IgD-negative memory B cell (primary cell): Measurements from ENCODE around the gene CIB1. TPM values are rescaled to one million over a fixed set of nuclear protein-coding genes. Genes with fewer than 3 reads are reported as not detected.

Experiments
- H3K27ac Mint-ChIP-seq, 3 donors: one replicate each; pipeline ENCODE4 v1.8.0; 2020 to 2022; ENCODE audit warnings: mild to moderate bottlenecking in 3 of 3, mixed read lengths in 3 of 3, moderate library complexity in 1 of 3
- H3K27me3 Mint-ChIP-seq: one replicate; pipeline ENCODE4 v1.8.0; 2021; ENCODE audit warnings: mixed read lengths
- H3K36me3 Mint-ChIP-seq: one replicate; pipeline ENCODE4 v1.8.0; 2020; ENCODE audit warnings: mild to moderate bottlenecking, mixed read lengths
- H3K4me1 Mint-ChIP-seq, 3 donors: one replicate each; pipeline ENCODE4 v1.8.0; 2020 to 2022; ENCODE audit warnings: mixed read lengths in 3 of 3, mild to moderate bottlenecking in 1 of 3
- H3K4me3 Mint-ChIP-seq, 4 donors: one replicate each; pipeline ENCODE4 v1.8.0; 2020 to 2022; ENCODE audit warnings: mild to moderate bottlenecking in 4 of 4, mixed read lengths in 4 of 4, moderate library complexity in 3 of 4
- H3K9me3 Mint-ChIP-seq, 3 donors: one replicate each; pipeline ENCODE4 v1.8.0; 2020 to 2021; ENCODE audit warnings: mixed read lengths in 3 of 3, mild to moderate bottlenecking in 1 of 3
- polyA plus RNA-seq: library from polyadenylated mRNA; unstranded; fragments of 300-500 nt; fragmentation: Illumina TruSeq; gene quantifications from one replicate; pipeline ENCODE4 v1.2.3, GENCODE V29; 2021

The CIB1 gene
- polyA plus RNA-seq, 1 donor from 2014 or later = 304 TPM

DNA sequence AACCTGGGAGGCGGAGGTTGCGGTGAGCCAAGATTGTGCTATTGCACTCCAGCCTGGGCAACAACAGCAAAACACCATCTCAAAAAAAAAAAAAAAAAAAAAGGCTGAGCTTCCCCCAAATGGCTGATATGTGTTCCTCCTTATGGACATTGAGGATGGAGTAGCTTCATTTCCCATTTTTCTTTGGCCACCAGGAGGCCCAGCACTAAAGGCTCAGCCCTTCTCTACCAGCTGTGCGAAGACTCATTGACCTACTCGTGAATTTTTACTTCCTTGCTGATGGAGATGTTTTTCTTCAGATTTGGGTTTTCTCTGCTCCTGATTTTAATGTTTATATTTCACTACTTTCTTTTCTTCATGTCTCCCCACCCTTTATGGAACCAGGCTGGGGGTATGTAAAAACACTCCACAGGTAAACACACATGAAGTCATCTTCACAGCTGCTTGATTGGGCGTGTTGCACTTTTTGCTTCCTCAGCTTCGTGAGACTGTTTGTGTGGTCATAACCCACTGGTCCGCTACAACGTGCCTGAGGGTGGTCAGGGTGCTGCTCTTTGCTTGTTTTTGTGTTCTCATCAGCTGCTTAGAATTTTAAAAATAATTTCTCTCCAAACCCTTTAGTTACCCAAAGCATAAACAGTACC lies 19.1 kb downstream of the CIB1 start:
- H3K9me3 Mint-ChIP-seq = no peaks in the 10 kb centered on the region
- peaks cover 2% of the 10 kb centered on the region for H3K27me3 Mint-ChIP-seq
- H3K4me1 Mint-ChIP-seq = peaks cover 45 to 75% (median 68%) of the 10 kb centered on the region in 3 donors
- H3K36me3 Mint-ChIP-seq = peaks cover 29% of the 10 kb centered on the region
- peak overlapping the region; percentile 67 to 92 (median 80) for H3K4me3 Mint-ChIP-seq
- H3K27ac Mint-ChIP-seq = peak overlapping the region; percentile 90 to 97 (median 95)

DNA sequence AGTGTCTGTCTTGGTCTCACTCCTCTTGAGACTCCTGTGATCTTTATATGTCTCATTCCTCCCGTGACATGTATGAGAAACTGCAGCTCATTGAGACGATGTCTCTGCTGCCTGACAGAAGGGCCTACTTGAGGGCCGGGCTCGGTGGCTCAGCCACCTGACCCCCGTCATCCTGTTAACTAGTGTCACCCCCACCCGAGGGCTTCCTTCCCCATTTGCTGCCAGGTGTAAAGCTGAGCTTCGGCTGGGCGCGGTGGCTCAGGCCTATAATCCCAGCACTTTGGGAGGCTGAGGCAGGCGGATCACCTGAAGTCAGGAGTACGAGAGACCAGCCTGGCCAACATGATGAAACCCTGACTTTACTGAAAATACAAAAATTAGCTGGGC lies 19.9 kb downstream of the CIB1 start:
- peak overlapping the region; percentile 90 to 97 (median 95) for H3K27ac Mint-ChIP-seq
- peaks cover 40 to 74% (median 70%) of the 10 kb centered on the region in 3 donors for H3K4me1 Mint-ChIP-seq
- H3K4me3 Mint-ChIP-seq = peak overlapping the region; percentile 76 to 92 (median 84)
- no peaks in the 10 kb centered on the region for H3K9me3 Mint-ChIP-seq
- peaks cover 29% of the 10 kb centered on the region for H3K36me3 Mint-ChIP-seq
- peaks cover 2% of the 10 kb centered on the region for H3K27me3 Mint-ChIP-seq

DNA sequence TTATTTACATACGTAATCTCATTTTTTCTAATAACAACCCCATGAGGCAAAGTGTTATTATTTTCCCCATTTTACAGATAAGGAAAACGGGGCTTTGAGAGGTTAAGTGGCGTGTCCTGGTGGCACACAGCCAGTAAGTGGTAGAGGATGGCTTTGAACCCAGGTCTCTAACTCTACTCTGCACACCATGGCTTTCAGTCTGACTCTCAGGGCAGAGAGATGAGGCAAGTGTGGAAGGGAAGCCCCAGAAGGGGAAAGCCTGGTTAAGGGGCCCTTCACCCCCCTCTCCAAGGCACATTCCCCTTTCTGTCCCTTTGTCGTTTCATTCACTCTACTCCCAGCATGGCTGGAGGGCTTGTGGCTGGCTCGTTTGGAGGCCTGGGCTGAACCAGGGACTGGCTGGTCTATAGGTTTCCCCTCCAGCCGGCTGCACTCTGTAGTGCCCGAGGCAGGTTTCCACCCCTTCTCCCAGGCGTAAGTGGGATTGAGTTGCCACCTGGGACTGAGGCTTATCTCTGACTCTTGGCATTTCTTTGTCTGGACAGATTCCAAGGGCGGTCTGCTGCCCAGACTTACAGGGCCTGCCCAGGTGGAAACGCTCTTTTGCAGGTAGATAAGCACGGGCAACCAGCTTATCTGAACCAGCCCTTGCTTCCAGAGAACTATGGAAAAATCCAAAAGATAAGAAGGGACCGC lies 20.5 kb downstream of the CIB1 start:
- peaks cover 24% of the 10 kb centered on the region for H3K36me3 Mint-ChIP-seq

DNA sequence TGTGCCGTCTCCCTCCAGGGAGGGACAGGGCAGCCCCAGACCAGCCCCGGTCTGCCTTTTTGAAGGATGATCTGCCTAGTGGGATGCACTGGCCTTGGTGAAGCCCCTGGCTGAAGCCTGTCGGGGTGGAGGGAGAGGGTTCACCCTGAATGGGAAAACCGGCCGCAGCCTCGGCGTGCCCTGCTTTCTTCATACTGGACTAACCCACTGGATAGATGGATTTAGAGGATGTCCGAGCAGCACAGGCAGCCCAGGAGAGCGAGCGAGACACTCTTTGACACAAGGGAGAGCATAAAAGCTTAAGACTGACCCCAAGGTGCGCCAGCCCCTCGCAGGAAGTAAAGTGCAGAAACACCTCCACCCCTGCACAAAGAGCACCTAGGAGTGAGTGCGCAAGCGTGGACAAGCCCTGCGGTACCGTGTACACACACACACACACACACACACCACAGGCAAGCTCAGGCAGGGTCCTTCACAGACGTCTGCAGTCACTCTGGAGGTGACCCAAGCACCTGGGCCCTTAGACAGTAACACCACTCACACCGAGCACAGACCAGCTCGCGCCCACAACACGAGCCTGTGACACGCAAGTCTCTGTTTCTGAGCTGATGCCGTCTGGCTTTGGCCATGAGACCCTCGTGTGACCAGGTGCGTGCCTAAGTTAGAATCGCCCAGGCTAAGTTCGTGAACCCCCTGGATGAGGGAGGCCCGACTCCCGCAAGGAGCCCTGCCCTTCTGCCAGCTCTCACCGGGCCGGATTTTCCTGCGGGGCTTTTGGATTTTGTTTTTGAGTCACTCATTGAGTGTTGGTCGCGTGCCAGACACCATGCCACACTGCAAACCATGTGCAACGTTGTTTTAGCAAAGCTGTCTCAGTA lies 21.3 kb downstream of the CIB1 start:
- Mint-ChIP-seq H3K36me3 (peaks cover 24% of the 10 kb centered on the region), H3K9me3 (no peaks in the 10 kb centered on the region), H3K4me1 (peaks cover 38 to 77% (median 69%) of the 10 kb centered on the region in 3 donors), H3K27me3 (peaks cover 2% of the 10 kb centered on the region), H3K4me3 (peak overlapping the region; percentile 17 to 76 (median 56)), H3K27ac (peak overlapping the region; percentile 90 to 97 (median 92))

More for the DNA sequence above, 20.5 kb downstream of the CIB1 start:
- no peaks in the 10 kb centered on the region for H3K9me3 Mint-ChIP-seq
- peaks cover 2% of the 10 kb centered on the region for H3K27me3 Mint-ChIP-seq
- peaks cover 36 to 75% (median 73%) of the 10 kb centered on the region in 3 donors for H3K4me1 Mint-ChIP-seq
- H3K27ac Mint-ChIP-seq = peak overlapping the region; percentile 90 to 97 (median 95)
- H3K4me3 Mint-ChIP-seq = peak overlapping the region; percentile 76 to 92 (median 84)

DNA sequence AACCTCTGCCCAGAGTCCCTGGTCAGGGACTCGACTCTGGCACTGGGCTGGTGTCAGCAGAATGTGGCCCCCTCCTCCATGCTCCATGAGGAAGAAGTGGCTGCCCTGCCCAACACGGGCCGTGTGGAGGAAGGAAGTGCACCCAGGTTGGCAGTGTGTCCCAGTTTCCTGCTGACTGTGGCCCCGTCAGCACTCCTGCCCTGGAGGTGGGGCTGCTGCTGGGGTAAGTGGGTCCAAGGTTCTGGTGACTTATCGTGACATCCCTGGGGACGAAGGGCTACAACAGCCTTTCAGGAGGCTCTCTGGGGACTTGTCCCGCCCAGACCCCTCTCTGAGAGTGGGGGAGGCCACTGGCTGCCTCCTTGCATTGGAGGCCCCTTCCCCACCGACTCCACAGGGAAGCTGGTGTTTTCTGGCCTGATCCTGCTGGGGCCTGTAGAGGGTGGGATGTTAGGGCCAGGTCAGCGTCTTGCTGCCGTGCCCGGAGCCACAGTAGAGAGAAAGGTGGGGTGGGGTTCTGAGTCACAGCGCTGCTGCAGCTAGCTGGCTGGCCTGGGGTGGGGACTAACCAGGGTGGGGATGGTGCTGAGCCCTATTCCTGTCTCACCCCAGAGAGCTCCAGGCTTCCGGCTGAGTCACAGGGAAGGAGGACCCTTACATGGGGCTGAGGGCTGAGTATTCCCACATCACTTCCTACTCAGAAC lies 22.1 kb downstream of the CIB1 start:
- Mint-ChIP-seq H3K4me3 (peak overlapping the region; percentile 44 to 89 (median 79)), H3K27ac (peak overlapping the region; percentile 90 to 97 (median 92))

DNA sequence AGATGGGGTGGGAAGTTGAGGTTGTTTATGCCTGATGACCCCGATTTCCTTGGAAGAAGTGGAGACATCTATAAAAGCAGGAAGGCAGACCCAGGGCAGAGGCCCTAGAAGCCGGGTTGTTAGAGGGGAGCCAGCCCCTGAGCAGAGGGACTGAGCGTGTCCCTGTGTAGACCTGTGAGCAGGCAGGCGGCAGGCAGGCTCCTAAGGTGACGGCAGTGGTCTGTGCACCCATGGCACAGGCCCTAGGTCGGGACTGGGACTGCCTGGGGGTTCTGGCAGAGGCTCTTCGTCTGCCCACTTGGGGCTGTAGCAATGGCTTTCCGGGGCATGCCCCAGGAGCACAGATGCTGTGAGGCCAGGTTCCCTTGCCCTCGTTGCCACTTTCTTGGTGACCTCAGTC lies 22.7 kb downstream of the CIB1 start:
- peaks cover 2% of the 10 kb centered on the region for H3K27me3 Mint-ChIP-seq
- H3K27ac Mint-ChIP-seq = peak overlapping the region; percentile 85 to 92 (median 90)
- peak overlapping the region; percentile 44 to 89 (median 79) for H3K4me3 Mint-ChIP-seq

More for the DNA sequence above, 22.1 kb downstream of the CIB1 start:
- Mint-ChIP-seq H3K4me1 (peaks cover 46 to 78% (median 69%) of the 10 kb centered on the region in 3 donors), H3K9me3 (no peaks in the 10 kb centered on the region), H3K27me3 (peaks cover 2% of the 10 kb centered on the region), H3K36me3 (peaks cover 18% of the 10 kb centered on the region)

DNA sequence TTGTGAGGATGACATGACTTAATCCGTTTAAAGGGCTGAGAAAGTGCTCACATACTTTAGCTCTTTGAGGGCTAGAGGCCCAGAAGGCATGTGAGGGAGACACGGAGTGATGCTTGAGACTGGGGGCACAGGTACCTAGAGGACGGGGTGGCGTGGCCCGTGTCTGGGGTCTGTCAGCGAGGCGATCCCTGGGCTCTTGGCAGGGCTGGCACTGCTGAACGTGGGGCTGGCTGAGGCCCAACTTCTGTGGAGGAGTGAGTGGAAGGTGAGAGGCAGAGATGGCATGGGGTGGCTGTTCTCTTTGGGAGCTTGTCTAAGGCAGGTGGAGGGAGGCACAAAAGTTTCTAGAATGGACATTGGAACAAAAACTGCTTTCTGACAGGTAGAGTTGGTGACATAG lies 23.1 kb downstream of the CIB1 start:
- Mint-ChIP-seq H3K27me3 (peaks cover 2% of the 10 kb centered on the region), H3K4me1 (peaks cover 48 to 81% (median 72%) of the 10 kb centered on the region in 3 donors), H3K36me3 (peaks cover 18% of the 10 kb centered on the region), H3K4me3 (peak overlapping the region; percentile 44 to 89 (median 84)), H3K9me3 (no peaks in the 10 kb centered on the region), H3K27ac (peak overlapping the region; percentile 85 to 92 (median 90))

More for the DNA sequence above, 22.7 kb downstream of the CIB1 start:
- Mint-ChIP-seq H3K36me3 (peaks cover 18% of the 10 kb centered on the region), H3K4me1 (peaks cover 45 to 78% (median 67%) of the 10 kb centered on the region in 3 donors), H3K9me3 (no peaks in the 10 kb centered on the region)

DNA sequence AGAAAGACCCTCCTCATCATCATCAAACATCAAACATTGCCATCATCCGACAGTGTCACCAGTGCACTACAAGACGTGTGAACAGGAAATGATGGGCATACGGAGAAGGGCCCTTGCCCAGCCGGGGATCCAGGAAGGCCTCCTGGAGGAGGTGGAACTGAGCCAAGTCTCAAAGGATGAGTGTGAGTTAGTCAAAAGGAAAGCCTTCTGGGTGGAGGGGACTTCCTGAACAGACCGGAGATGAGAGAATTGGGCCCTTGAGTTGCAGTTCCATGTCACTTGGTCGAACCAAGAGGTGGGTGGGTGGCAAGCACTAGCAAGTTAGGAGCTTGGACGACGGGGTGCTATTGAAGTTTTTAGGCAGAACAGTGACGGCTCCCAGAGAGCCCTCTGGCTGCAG lies 24.1 kb downstream of the CIB1 start:
- peak overlapping the region; percentile 85 to 95 (median 90) for H3K27ac Mint-ChIP-seq
- peaks cover 2% of the 10 kb centered on the region for H3K27me3 Mint-ChIP-seq
- H3K4me3 Mint-ChIP-seq = peak overlapping the region; percentile 60 to 89 (median 84)
- H3K9me3 Mint-ChIP-seq = no peaks in the 10 kb centered on the region
- H3K36me3 Mint-ChIP-seq = peaks cover 15% of the 10 kb centered on the region
- H3K4me1 Mint-ChIP-seq = peaks cover 54 to 84% (median 70%) of the 10 kb centered on the region in 3 donors

DNA sequence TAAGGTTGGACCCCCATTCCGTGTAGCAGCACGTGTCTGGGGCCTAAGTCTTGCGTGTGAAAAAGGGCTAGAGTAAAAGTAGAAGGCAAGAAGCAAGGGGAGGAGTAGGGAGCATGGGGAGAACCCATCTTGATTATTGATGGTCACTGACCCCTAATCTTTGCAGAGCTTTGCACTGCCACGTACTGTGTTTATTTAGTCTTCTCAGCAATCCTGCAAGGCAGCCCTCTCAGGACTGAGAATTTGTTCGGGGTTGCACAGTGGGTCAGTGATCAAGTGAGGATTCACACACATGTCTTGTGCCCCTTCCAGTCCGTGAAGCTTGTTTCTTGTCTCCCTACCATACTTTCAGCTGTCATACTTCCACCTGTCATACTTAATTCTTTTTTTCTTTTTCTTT lies 25.4 kb downstream of the CIB1 start:
- H3K27me3 Mint-ChIP-seq = no peaks in the 10 kb centered on the region
- H3K36me3 Mint-ChIP-seq = peaks cover 12% of the 10 kb centered on the region
- peaks cover 46 to 84% (median 69%) of the 10 kb centered on the region in 3 donors for H3K4me1 Mint-ChIP-seq
- peak overlapping the region; percentile 67 to 85 (median 68) for H3K27ac Mint-ChIP-seq
- H3K4me3 Mint-ChIP-seq = peak overlapping the region in 3 of 4 donors; percentile 23 to 89 (median 87)
- no peaks in the 10 kb centered on the region for H3K9me3 Mint-ChIP-seq

DNA sequence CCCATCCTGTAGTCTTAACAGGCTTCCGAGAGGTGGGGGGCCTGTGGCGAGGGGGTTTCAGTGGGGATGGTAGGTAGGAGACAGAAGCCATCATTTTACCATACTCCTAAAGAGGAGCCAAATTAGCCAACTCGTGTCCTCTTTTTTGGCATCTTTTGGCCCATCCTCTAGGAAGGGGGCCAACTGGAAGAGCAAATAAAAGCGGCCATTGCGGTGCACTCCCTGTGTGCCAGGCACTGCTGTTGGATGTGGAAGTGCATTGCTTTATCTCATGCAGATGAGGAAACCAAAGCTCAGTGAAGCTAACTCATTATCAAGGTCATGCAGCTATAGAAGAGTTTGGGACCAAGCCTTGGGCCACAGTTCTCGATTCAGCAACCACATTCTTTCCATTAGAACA lies 26.5 kb downstream of the CIB1 start:
- Mint-ChIP-seq H3K27me3 (no peaks in the 10 kb centered on the region), H3K4me3 (peak overlapping the region in 3 of 4 donors; percentile 60 to 95 (median 82)), H3K4me1 (peaks cover 52 to 84% (median 66%) of the 10 kb centered on the region in 3 donors)

DNA sequence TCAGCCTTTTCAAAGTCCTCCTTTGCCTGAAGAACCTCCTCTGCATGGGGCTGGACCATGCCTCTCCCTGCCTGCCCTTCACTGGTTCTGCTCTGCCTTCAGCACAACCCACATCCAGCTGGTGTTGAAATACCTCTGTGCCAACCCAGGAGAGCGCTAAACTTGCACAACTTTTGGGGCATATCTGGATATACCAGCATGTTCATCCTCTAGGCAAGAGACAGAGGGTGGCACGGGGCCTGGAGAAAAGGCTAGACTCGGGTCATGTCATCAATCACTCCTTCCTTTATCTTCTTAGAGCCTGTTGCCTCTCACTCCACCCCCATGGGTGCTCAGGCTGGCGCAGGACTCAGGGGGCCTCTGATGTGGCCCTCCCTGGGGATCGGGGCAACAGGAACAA lies 27.9 kb downstream of the CIB1 start:
- peaks cover 10% of the 10 kb centered on the region for H3K36me3 Mint-ChIP-seq

More for the DNA sequence above, 26.5 kb downstream of the CIB1 start:
- Mint-ChIP-seq H3K27ac (peak overlapping the region in 2 of 3 donors; percentile 79 to 82), H3K9me3 (no peaks in the 10 kb centered on the region), H3K36me3 (peaks cover 10% of the 10 kb centered on the region)

DNA sequence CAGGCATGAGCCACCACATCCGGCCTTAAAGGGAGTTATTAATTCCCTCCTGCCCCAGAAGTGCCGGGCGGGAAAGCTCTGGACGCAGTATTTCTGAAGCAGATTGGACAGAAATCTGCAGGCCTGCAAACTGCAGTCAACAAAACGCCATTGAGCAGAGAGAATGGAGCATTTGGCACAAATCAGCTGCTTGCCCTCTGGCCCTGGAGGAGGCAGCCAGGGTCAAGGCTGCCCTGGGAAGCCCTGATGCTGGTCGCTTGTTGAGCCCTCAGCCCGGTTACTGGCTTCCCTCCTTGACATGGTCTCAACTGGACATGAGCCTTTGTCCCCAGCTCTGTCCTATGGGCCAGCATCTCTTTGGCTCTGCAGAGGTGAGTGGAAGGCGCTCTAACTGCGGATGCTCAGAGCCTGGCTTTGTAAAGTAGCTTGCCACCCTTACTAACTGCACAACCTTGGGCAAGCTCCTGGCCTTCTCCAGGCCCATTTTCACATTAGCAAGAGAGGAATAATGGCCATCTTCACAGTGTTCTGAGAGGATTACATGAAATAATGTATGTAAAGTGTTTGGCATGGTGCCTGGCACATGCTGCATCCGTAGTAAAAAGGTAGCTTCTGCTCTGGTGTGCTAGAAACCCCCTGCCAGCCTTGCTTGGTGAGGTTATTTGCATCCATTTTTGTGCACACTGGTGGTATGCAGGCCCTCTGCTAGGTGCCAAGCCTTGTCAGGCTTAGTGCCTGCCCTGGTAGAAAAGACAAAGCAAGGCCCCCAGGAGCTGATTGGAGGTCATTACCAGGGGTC lies 28.5 kb downstream of the CIB1 start:
- Mint-ChIP-seq H3K9me3 (no peaks in the 10 kb centered on the region), H3K27ac (peak overlapping the region; percentile 53 to 79 (median 78)), H3K4me1 (peaks cover 50 to 70% (median 55%) of the 10 kb centered on the region in 3 donors), H3K4me3 (peak overlapping the region; percentile 25 to 95 (median 88)), H3K36me3 (peaks cover 10% of the 10 kb centered on the region), H3K27me3 (no peaks in the 10 kb centered on the region)

More for the DNA sequence above, 27.9 kb downstream of the CIB1 start:
- peak overlapping the region; percentile 33 to 79 (median 53) for H3K27ac Mint-ChIP-seq
- no peaks in the 10 kb centered on the region for H3K9me3 Mint-ChIP-seq
- H3K4me1 Mint-ChIP-seq = peaks cover 50 to 72% (median 62%) of the 10 kb centered on the region in 3 donors
- peak overlapping the region; percentile 25 to 95 (median 88) for H3K4me3 Mint-ChIP-seq
- H3K27me3 Mint-ChIP-seq = no peaks in the 10 kb centered on the region

DNA sequence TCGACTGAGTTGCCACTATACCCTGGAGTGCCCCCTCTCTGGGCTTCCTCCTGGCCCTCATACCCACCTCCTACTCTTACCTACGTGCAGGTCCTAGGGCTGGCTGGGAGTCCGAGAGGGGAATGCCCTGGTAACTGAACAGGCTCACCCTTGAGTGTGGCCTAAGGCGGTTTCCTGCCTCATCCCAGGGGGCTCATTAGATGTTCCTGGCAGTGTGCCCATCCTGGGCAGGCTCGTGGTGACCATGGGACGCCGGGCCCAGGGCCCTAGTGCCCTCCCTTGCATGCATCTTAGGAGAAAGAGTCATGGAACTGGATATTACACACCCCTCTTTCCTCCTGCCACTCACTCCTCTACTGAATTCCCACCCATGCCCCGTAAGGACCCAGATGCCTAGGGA lies 29.8 kb downstream of the CIB1 start:
- Mint-ChIP-seq H3K36me3 (peaks cover 3% of the 10 kb centered on the region), H3K4me3 (peak overlapping the region; percentile 55 to 95 (median 82)), H3K27ac (peak overlapping the region in 1 of 3 donors; percentile 52), H3K4me1 (peaks cover 49 to 69% (median 50%) of the 10 kb centered on the region in 3 donors), H3K27me3 (no peaks in the 10 kb centered on the region), H3K9me3 (no peaks in the 10 kb centered on the region)
